Tibial artery (tissue), 4 donors: ENCODE data around the gene STARD13.

ENCODE experiments used
- DNase-seq, 2 donors: peaks; one replicate each; pipeline ENCODE4 v3.0.0-alpha.2; 2019
- H3K27ac ChIP-seq, 2 donors: fragments of 200-600 bp; sonication (generic) in 1 of 2; 1 replicate in 1 of 2; 2 replicates in 1 of 2; pipeline ENCODE4 v1.5.1; 2018 to 2019; ENCODE audit warnings: mild to moderate bottlenecking in 1 of 2
- H3K27me3 ChIP-seq, 2 donors: fragments of 200-600 bp; sonication (generic) in 1 of 2; one replicate each; pipeline versions ENCODE4 v1.5.1 to v1.6.0; 2016 to 2019
- H3K36me3 ChIP-seq, 3 donors: fragments of 200-600 bp; sonication (generic) in 2 of 3; one replicate each; pipeline ENCODE4 v1.5.1; 2016 to 2019; ENCODE audit warnings: mild to moderate bottlenecking in 2 of 3
- H3K4me1 ChIP-seq, 4 donors: fragments of 200-600 bp; sonication (generic) in 2 of 4; 1 replicate in 3 of 4; 2 replicates in 1 of 4; pipeline ENCODE4 v1.5.1; 2016 to 2019
- H3K4me3 ChIP-seq, 2 donors: fragments of 200-600 bp; sonication (generic) in 1 of 2; 1 replicate in 1 of 2; 2 replicates in 1 of 2; pipeline ENCODE4 v1.5.1; 2018 to 2019; ENCODE audit warnings: mild to moderate bottlenecking in 2 of 2
- H3K9me3 ChIP-seq, 3 donors: fragments of 200-600 bp; sonication (generic) in 1 of 3; one replicate each; pipeline ENCODE4 v1.5.1; 2016 to 2019
- CTCF ChIP-seq, 2 experiments: fragments of 200-600 bp in 1 of 2; fragments of 450-650 bp in 1 of 2; IDR thresholded peaks; one replicate each; pipeline ENCODE4 v1.5.1; 2017 to 2019; ENCODE audit warnings: antibody characterized with exemption in 2 of 2, mild to moderate bottlenecking in 1 of 2, moderate library complexity in 1 of 2
- intact Hi-C: fragments of 100-400 bp; cut with DNase I; formaldehyde crosslinking; loops from one replicate; pipeline ENCODE4 v1.15.0; 2023; ENCODE audit warnings: low total_unique reads

Gene STARD13

GRCh38 chr13:33109801-33110200 is 175.8 kb downstream of the STARD13 start:
- H3K27ac ChIP-seq = peak overlapping the region; percentile 51 to 79
- H3K36me3 ChIP-seq = peaks cover 32 to 61% (median 46%) of the 10 kb centered on the region in 3 donors
- no peak for TF ChIP-seq CTCF (IDR thresholded peaks at IDR 0.05)
- no peaks in the 10 kb centered on the region for H3K27me3 ChIP-seq
- no peak for DNase-seq
- H3K4me3 ChIP-seq = no peak overlapping the region
- H3K9me3 ChIP-seq = no peaks in the 10 kb centered on the region
- intact Hi-C loops = no loop called here
- peaks cover 0 to 63% (median 39%) of the 10 kb centered on the region in 4 donors for H3K4me1 ChIP-seq

- H3K27ac ChIP-seq = peak overlapping the region; percentile 51 to 79
- H3K4me1 ChIP-seq = peaks cover 0 to 63% (median 39%) of the 10 kb centered on the region in 4 donors
- peaks cover 36 to 61% (median 49%) of the 10 kb centered on the region in 3 donors for H3K36me3 ChIP-seq
These were observed 176.3 kb downstream of the STARD13 start for GRCh38 chr13:33109271-33109697.

GRCh38 chr13:33108620-33109019 is 176.9 kb downstream of the STARD13 start:
- peak overlapping the region; percentile 43 to 79 for H3K27ac ChIP-seq
- no peaks in the 10 kb centered on the region for H3K27me3 ChIP-seq
- intact Hi-C loops = no loop called here
- peaks cover 31 to 56% (median 46%) of the 10 kb centered on the region in 3 donors for H3K36me3 ChIP-seq
- no peaks in the 10 kb centered on the region for H3K9me3 ChIP-seq
- H3K4me1 ChIP-seq = peaks cover 0 to 61% (median 39%) of the 10 kb centered on the region in 4 donors
- TF ChIP-seq CTCF (IDR thresholded peaks at IDR 0.05) = no peak
- DNase-seq = no peak
- H3K4me3 ChIP-seq = no peak overlapping the region

More at GRCh38 chr13:33109271-33109697, 176.3 kb downstream of the STARD13 start:
- no peak overlapping the region for H3K4me3 ChIP-seq
- no peak for TF ChIP-seq CTCF (IDR thresholded peaks at IDR 0.05)
- intact Hi-C loops = no loop called here
- no peaks in the 10 kb centered on the region for H3K27me3 ChIP-seq
- no peak for DNase-seq
- no peaks in the 10 kb centered on the region for H3K9me3 ChIP-seq

GRCh38 chr13:33107361-33107760 is 178.2 kb downstream of the STARD13 start:
- Histone ChIP-seq H3K27ac (no peak overlapping the region), H3K27me3 (no peaks in the 10 kb centered on the region), H3K36me3 (peaks cover 23 to 55% (median 46%) of the 10 kb centered on the region in 3 donors), H3K4me1 (peaks cover 0 to 48% (median 38%) of the 10 kb centered on the region in 4 donors), H3K4me3 (no peak overlapping the region), H3K9me3 (no peaks in the 10 kb centered on the region)
- TF ChIP-seq CTCF (IDR thresholded peaks at IDR 0.05) = no peak
- no peak for DNase-seq
- intact Hi-C loops = no loop called here

- Histone ChIP-seq H3K4me3 (no peak overlapping the region), H3K27ac (no peak overlapping the region), H3K36me3 (peaks cover 23 to 55% (median 46%) of the 10 kb centered on the region in 3 donors), H3K4me1 (peaks cover 0 to 44% (median 34%) of the 10 kb centered on the region in 4 donors), H3K9me3 (no peaks in the 10 kb centered on the region), H3K27me3 (no peaks in the 10 kb centered on the region)
- DNase-seq = no peak
- no peak for TF ChIP-seq CTCF (IDR thresholded peaks at IDR 0.05)
- intact Hi-C loops = no loop called here
These were observed 178.7 kb downstream of the STARD13 start for GRCh38 chr13:33106656-33107360.
